GM10248 (cell line): Measurements from ENCODE around the gene ZBTB32.

ENCODE experiments used
- CTCF ChIA-PET: fragments of 300-600 bp; sonication (Branson Sonifier 250); formaldehyde crosslinking; extraction: SDS; loops from one replicate; lab custom pipeline; 2021; ENCODE audit warnings: antibody characterized with exemption; lab: Yijun Ruan, JAX
- POLR2A ChIA-PET: fragments of 350-650 bp; sonication (Branson Sonifier 250); formaldehyde crosslinking; extraction: SDS; loops from one replicate; lab custom pipeline; 2020; ENCODE audit warnings: antibody characterized with exemption; lab: Yijun Ruan, JAX
- DNase-seq: peaks from one replicate; pipeline ENCODE4 v3.0.0; 2012; ENCODE audit errors: extremely low spot score
- CTCF ChIP-seq: IDR thresholded peaks from 2 replicates; pipeline ENCODE4 v1.5.1; 2012; ENCODE audit warnings: mild to moderate bottlenecking, low read depth; ENCODE audit errors: extremely low read depth, missing control alignments, control extremely low read depth

Gene ZBTB32

DNA sequence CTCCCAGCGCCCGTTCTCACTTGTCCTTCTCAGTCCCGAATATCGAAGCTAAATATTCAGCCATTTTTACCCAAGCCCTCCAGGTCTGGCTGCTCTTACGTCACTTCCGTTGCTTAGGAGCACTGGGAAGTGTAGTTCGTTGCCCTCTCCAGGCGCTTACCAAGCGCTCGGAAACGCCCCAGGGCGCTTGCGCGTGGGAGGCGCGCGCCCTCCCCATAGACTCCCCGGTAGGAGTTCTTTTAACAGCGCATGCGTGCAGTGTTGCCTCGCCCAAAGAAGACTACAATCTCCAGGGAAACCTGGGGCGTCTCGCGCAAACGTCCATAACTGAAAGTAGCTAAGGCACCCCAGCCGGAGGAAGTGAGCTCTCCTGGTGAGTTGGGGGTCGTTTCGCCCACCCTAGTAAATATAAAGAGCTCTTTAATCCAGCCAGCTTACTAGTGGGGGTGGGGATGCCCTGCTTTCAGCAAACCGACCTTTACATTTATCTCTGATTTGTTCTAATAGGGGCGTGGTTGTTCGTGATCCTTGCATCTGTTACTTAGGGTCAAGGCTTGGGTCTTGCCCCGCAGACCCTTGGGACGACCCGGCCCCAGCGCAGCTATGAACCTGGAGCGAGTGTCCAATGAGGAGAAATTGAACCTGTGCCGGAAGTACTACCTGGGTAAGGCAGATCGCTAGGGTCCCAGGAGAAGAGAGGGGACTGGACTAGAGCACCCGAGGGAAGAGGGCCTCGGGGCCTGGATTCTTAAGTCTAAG lies 41.1 kb downstream of the ZBTB32 start, which contains the start of the genes PSENEN and U2AF1L4:
PSENEN (plus strand) TSS at position 324 of the 759 bp plus-strand sequence; CDS start at position 604, 280 bp downstream.
U2AF1L4 (minus strand) TSS at position 91 of the 759 bp plus-strand sequence; CDS start at position 64, 27 bp downstream.
- ChIA-PET CTCF (interaction anchor here (0.8 to 2.1 kb wide), 9 partner anchors 8 to 187 kb away, joined by 3 to 8 read pairs (median 4); no protein-coding TSS in a partner anchor), POLR2A (interaction anchor here (0.6 to 0.7 kb wide), 2 partner anchors 540 to 621 kb away, joined by 5 to 6 read pairs; no protein-coding TSS in a partner anchor)
- no peak for TF ChIP-seq CTCF
- peak; percentile 91 for DNase-seq

DNA sequence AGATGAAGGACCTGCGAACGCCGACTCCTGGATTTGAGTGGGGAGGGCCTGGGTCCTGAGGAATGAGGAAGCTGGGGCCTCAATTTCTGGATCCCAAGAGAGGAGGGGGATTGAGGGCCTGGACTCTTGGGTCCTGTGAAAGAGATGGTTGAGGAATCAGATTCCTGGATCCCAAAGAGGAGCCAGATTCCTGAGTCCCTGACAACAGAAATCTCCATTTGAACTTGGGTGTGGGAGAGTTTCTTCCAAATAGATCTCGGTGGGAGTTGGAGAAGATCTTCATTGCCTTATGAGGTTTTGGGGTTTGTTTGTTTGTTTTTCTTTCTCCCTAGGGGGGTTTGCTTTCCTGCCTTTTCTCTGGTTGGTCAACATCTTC lies 41.7 kb downstream of the ZBTB32 start:
- no peak for DNase-seq
- CTCF ChIA-PET, result interaction anchor here (0.8 to 2.6 kb wide), 5 partner anchors 9 to 185 kb away, joined by 3 to 8 read pairs (median 4); partner anchors contain the start of gene ARHGAP33
- POLR2A ChIA-PET, result interaction anchor here (0.6 kb wide), 1 partner anchor 541 kb away, joined by 5 read pairs; no protein-coding TSS in a partner anchor
- TF ChIP-seq CTCF, result no peak

DNA sequence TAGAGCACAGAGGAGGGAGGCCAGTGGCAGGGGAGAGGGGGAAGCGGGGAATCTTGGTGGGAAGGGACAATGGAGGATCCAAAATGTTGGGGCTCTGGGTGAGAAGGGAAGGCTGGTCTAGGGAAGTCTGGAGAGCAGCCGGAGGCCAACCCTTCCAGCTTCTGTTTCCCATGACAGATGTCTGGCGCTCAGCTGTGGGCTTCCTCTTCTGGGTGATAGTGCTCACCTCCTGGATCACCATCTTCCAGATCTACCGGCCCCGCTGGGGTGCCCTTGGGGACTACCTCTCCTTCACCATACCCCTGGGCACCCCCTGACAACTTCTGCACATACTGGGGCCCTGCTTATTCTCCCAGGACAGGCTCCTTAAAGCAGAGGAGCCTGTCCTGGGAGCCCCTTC lies 42.2 kb downstream of the ZBTB32 start:
- POLR2A ChIA-PET, result interaction anchor here (0.7 kb wide), 1 partner anchor 605 kb away, joined by 3 read pairs; no protein-coding TSS in a partner anchor

DNA sequence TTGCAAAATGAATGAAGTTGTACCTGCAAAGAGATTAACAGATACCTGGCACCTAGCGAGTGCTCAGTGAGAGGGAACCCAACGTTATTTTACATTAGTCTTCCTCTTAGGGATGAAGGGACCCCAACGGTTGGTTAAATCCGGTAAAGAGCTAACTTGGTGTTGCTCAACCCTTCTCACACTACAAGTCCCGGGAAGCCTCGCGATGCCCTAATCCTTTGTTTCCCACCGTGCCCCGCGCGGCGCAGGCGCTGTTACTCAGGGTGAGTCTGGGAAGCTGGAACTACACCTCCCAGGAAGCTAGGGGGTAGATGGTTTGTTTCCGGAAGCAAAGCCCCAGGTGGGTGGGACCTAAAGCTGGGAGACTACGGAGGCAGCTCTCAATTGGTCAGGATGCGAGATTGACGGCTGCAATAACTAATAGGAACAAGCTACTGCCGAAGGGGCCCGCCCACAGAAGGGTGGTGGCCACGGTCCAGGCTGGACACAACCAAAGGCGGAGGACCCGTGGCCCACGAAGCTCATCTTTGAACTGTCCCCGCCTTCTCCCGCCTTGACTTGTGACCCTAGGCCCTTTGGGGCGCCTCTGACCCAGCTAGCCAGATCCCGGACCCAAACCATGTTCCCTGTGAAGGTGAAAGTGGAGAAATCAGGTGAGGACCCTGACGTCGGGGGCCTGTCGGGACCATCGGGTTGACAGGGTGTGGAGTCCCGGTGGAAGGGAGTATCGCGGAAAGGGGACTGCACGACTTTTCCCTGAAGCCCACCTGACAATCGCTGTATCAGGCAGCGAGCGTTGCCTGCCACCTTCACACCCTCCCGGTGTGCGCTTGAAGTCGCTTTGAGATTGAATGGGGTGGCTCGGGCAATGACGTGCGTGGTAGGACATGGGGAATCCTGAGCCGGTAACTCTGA lies 44.0 kb downstream of the ZBTB32 start, which contains the start of gene LIN37:
LIN37 (plus strand) TSS at position 471 of the 915 bp plus-strand sequence; CDS start at position 620, 149 bp downstream.
- TF ChIP-seq CTCF, result no peak
- peak; percentile 93 for DNase-seq
- POLR2A ChIA-PET, result interaction anchor here (0.6 to 1.3 kb wide), 15 partner anchors 8 to 1339 kb away, joined by 3 to 13 read pairs (median 3); partner anchors contain the start of genes COX6B1, HSPB6 and KMT2B
- CTCF ChIA-PET, result interaction anchor here (0.7 to 2.6 kb wide), 14 partner anchors 11 to 380 kb away, joined by 3 to 6 read pairs (median 4); partner anchors contain the start of gene ARHGAP33

More for the DNA sequence above, 42.2 kb downstream of the ZBTB32 start:
- CTCF ChIA-PET, result interaction anchor here (2.6 kb wide), 1 partner anchor 28 kb away, joined by 6 read pairs; the partner anchor contains the start of gene ARHGAP33
- TF ChIP-seq CTCF, result no peak
- no peak for DNase-seq

DNA sequence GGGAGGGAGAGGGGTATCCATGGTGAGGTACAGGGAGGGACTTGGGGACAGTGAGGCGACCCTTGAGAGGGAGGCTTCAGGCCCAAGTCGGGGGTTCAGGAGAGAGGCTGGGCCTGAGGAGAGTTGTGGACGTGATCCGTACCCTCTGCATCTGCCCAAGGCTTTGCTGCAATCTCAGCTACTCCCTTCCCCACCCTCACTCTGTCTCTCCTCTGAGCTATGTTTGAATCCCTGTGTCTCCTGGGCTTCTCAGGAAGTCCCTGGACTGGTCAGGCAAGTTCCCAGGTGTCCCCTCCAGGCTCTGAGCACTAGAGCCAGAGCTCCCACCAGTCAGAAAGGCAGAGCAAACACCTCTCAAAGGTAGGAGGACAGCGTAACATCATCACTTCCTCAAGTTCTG lies 45.8 kb downstream of the ZBTB32 start:
- no peak for DNase-seq
- POLR2A ChIA-PET, result interaction anchor here (0.7 kb wide), 1 partner anchor 13 kb away, joined by 5 read pairs; no protein-coding TSS in a partner anchor
- no peak for TF ChIP-seq CTCF
- CTCF ChIA-PET, result no interaction called here
